ENCODE measurements around the gene C9orf72. TPM values are rescaled to one million over a fixed set of nuclear protein-coding genes. Genes with fewer than 3 reads are reported as not detected.

C9orf72 gene
- total and polyA plus RNA-seq, 2 of the 13 experiments (the other 11 are each of a cell fraction or from before 2014, with no cell fraction given), result 3.1 to 5.9 TPM

DNA sequence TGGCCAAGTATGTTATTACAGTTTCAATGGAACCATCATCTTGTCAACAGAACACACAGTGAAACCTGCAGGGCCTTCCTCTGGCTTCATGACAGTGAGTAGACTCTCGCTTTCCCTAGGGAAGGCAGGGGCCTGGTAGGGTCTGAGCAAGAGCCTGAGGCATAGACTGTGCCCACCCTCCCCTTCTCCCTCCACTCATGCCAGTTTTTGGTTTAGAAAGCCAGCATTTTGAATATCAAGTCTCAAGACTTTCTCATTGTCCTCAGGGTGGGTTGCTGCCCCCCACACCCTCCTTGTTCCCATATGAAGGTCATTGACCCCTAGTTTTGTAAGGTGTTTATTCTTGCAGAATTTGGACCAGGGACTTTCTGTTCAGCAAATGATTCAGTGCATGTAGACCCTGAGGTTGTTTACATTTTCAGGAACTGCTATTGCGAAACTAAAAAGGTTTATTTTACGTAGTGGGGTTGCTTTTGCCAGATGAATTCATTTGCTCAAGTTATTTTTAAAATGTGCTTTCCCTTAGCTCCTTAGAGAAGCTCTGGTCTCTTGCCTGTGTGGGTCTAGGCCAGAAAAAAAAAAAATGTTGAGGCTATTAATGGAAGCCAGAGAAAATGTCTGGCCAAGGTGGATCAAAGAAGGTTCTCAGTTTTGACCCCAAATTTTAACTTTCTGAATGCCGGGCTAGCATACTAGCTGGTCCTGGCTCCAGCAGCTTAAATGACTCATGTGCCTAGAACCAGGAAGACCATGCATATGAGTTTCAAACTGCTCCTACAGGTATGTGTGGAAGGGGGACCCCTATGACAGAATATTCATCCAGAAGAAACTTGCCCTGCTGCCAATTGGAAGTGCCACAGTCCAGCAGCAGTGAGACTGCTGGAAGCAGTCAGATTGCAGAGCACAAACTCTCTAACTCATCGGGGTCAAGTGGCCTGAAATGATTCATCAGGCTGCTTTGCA lies 33.5 kb downstream of the C9orf72 start (continued):
- TF ChIP-seq, protein P1, sequence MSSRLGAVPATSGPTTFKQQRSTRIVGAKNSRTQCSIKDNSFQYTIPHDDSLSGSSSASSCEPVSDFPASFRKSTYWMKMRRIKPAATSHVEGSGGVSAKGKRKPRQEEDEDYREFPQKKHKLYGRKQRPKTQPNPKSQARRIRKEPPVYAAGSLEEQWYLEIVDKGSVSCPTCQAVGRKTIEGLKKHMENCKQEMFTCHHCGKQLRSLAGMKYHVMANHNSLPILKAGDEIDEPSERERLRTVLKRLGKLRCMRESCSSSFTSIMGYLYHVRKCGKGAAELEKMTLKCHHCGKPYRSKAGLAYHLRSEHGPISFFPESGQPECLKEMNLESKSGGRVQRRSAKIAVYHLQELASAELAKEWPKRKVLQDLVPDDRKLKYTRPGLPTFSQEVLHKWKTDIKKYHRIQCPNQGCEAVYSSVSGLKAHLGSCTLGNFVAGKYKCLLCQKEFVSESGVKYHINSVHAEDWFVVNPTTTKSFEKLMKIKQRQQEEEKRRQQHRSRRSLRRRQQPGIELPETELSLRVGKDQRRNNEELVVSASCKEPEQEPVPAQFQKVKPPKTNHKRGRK (CRISPR knock-in tag; IDR thresholded peaks at IDR 0.05), result no peak
- TF ChIP-seq, protein P2, sequence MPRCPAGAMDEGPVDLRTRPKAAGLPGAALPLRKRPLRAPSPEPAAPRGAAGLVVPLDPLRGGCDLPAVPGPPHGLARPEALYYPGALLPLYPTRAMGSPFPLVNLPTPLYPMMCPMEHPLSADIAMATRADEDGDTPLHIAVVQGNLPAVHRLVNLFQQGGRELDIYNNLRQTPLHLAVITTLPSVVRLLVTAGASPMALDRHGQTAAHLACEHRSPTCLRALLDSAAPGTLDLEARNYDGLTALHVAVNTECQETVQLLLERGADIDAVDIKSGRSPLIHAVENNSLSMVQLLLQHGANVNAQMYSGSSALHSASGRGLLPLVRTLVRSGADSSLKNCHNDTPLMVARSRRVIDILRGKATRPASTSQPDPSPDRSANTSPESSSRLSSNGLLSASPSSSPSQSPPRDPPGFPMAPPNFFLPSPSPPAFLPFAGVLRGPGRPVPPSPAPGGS (CRISPR knock-in tag; IDR thresholded peaks at IDR 0.05), result no peak
- TF ChIP-seq RCOR2 (CRISPR knock-in tag; IDR thresholded peaks at IDR 0.05) (no peak), SPEN (CRISPR knock-in tag; IDR thresholded peaks at IDR 0.05; ENCODE audit: low read depth) (no peak), HNF4A (CRISPR knock-in tag; IDR thresholded peaks at IDR 0.05) (peak; percentile 60), ZIK1 (CRISPR knock-in tag; IDR thresholded peaks at IDR 0.05; ENCODE audit: borderline replicate concordance, low read depth) (no peak), TBX2 (CRISPR knock-in tag; IDR thresholded peaks at IDR 0.05; ENCODE audit: borderline replicate concordance) (0 out of 2 replicates have a peak, but pooled peaks have one; percentile 28), ZNF207 (IDR thresholded peaks at IDR 0.05; ENCODE audit: borderline replicate concordance) (no peak), FOXO1 (CRISPR knock-in tag; IDR thresholded peaks at IDR 0.05) (peak; percentile 74; the same call in 1 of the 2 replicates), FOSL2 (CRISPR knock-in tag; IDR thresholded peaks at IDR 0.05) (peak; percentile 74), ZNF839 (CRISPR knock-in tag; IDR thresholded peaks at IDR 0.05; ENCODE audit: borderline replicate concordance) (no peak), ZNF446 (CRISPR knock-in tag; IDR thresholded peaks at IDR 0.05) (no peak), CBFB (CRISPR knock-in tag; IDR thresholded peaks at IDR 0.05) (no peak), ZBTB7B (CRISPR knock-in tag; IDR thresholded peaks at IDR 0.05) (peak; percentile 67), RBAK (CRISPR knock-in tag; IDR thresholded peaks at IDR 0.05) (no peak)
- TF ChIP-seq, protein P3, sequence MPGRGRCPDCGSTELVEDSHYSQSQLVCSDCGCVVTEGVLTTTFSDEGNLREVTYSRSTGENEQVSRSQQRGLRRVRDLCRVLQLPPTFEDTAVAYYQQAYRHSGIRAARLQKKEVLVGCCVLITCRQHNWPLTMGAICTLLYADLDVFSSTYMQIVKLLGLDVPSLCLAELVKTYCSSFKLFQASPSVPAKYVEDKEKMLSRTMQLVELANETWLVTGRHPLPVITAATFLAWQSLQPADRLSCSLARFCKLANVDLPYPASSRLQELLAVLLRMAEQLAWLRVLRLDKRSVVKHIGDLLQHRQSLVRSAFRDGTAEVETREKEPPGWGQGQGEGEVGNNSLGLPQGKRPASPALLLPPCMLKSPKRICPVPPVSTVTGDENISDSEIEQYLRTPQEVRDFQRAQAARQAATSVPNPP (CRISPR knock-in tag; IDR thresholded peaks at IDR 0.05), result no peak
- TF ChIP-seq, protein P4, sequence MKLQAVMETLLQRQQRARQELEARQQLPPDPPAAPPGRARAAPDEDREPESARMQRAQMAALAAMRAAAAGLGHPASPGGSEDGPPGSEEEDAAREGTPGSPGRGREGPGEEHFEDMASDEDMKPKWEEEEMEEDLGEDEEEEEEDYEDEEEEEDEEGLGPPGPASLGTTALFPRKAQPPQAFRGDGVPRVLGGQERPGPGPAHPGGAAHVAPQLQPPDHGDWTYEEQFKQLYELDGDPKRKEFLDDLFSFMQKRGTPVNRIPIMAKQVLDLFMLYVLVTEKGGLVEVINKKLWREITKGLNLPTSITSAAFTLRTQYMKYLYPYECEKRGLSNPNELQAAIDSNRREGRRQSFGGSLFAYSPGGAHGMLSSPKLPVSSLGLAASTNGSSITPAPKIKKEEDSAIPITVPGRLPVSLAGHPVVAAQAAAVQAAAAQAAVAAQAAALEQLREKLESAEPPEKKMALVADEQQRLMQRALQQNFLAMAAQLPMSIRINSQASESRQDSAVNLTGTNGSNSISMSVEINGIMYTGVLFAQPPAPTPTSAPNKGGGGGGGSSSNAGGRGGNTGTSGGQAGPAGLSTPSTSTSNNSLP (IDR thresholded peaks at IDR 0.05; ENCODE audit: low read depth, low read length), result no peak
- TF ChIP-seq, protein P5, sequence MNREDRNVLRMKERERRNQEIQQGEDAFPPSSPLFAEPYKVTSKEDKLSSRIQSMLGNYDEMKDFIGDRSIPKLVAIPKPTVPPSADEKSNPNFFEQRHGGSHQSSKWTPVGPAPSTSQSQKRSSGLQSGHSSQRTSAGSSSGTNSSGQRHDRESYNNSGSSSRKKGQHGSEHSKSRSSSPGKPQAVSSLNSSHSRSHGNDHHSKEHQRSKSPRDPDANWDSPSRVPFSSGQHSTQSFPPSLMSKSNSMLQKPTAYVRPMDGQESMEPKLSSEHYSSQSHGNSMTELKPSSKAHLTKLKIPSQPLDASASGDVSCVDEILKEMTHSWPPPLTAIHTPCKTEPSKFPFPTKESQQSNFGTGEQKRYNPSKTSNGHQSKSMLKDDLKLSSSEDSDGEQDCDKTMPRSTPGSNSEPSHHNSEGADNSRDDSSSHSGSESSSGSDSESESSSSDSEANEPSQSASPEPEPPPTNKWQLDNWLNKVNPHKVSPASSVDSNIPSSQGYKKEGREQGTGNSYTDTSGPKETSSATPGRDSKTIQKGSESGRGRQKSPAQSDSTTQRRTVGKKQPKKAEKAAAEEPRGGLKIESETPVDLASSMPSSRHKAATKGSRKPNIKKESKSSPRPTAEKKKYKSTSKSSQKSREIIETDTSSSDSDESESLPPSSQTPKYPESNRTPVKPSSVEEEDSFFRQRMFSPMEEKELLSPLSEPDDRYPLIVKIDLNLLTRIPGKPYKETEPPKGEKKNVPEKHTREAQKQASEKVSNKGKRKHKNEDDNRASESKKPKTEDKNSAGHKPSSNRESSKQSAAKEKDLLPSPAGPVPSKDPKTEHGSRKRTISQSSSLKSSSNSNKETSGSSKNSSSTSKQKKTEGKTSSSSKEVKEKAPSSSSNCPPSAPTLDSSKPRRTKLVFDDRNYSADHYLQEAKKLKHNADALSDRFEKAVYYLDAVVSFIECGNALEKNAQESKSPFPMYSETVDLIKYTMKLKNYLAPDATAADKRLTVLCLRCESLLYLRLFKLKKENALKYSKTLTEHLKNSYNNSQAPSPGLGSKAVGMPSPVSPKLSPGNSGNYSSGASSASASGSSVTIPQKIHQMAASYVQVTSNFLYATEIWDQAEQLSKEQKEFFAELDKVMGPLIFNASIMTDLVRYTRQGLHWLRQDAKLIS (CRISPR knock-in tag; IDR thresholded peaks at IDR 0.05), result no peak

All from HepG2 (cell line).